ENCODE results near the gene CLASP1.

- TF ChIP-seq EZH2 (IDR thresholded peaks at IDR 0.05; ENCODE audit: borderline replicate concordance) (no peak), CTCF (IDR thresholded peaks at IDR 0.05; ENCODE audit: poor library complexity) (no peak)
Observed at GRCh38 chr2:121333834-121334558, 315.3 kb downstream of the CLASP1 start.

Data from hepatocyte (in vitro differentiated cells).